ENCODE measurements around the gene CDK5RAP2.

The CDK5RAP2 gene

DNA sequence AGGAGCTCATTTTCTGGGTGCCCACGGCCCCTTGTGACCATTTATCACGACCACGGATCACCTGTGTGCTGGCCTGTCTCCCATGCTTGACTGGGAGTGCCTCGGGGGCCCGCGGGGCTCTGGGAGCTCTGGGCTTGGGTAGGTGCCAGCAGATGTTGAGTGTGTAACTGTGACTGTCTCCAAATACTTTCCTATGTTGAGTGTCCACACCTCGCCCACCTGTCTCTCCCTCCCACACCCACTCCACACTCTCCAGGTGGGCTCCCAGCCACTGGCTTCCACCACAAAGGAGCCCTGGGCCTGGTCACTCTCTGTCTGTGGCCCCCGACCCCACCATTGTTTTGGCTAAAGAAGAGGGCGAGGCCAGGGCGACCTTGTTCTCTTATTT is 196.4 kb downstream of the CDK5RAP2 start:
- DNase-seq (ENCODE audit: low read depth) = no peak

DNA sequence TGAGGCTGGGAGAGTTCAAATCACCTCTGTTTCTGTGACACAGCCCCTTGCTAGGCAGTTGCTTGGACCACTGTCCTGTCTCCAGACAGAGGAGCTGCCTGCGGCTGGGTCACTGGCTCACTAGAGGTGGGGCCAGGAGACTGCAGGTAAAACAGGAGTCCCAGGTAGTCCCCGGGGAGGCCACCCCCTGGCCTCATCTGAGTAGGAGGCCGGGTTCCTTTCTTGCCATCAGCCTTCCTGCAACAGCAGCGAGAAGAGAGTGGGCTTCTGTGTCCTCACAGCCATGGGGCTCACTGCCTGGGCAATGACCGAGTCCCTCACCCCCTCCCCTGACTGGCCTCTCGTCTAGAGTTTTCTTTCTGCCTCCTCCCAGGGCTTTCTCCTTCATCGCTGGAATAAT is 197.5 kb downstream of the CDK5RAP2 start:
- no peak for DNase-seq (ENCODE audit: low read depth)

DNA sequence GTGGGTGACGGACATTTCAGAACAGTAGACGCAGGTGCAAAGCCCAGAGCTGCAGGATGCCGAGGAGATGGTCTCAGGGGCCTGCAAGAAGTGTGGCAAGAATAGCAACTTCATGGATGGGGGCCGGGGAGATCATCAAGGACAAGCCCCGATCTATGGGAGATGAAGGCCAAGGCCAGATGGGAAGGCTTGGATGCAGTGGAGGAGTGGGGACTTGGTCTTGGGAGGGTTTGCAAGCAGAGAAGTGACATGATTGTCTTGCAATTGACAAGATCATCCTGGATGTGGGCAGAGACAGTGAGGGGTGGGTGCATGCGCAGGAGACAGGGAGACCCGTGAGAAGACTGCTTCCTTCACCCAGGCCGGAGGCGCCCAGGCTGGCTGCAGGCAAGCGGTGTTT is 198.1 kb downstream of the CDK5RAP2 start:
- DNase-seq (ENCODE audit: low read depth) = no peak

DNA sequence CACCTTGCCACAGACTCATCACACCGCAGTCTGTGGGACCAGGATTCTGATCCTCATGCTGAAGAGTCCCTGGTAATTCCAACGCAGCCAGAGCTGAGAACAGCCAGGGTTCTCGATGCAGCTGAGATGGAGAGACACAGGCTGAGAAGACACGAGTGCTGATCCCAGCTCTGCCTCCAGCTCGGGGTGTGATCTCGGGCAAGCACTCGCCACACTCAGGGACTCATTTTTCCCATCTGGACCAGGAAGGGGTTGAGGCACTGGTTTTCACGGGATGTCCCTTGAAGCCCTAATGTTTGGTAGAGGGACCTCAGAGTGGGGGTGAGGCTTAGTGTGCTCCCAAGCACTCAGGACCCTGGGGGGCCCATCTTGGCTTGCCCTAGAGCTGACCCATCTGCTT is 200.4 kb downstream of the CDK5RAP2 start:
- DNase-seq (ENCODE audit: low read depth) = no peak

DNA sequence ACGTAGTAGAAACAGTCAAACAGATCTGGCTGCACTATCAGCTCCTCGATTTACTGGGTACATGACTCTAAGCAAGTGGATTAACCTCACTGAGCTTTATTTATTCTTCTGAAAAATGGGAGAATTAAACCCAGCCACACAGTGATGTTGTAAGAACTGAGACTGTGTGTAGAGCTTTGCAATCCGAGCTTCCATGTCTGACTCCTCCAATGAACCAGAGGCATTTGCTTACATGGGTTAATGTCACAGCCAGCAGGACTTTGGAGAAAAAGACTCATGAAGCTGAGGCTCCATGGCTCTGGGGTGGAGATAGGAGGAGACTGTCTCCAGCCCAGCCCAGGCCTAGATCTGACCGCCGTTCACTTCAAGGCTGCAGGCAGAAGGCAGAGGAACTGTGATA is 201.3 kb downstream of the CDK5RAP2 start:
- no peak for DNase-seq (ENCODE audit: low read depth)

DNA sequence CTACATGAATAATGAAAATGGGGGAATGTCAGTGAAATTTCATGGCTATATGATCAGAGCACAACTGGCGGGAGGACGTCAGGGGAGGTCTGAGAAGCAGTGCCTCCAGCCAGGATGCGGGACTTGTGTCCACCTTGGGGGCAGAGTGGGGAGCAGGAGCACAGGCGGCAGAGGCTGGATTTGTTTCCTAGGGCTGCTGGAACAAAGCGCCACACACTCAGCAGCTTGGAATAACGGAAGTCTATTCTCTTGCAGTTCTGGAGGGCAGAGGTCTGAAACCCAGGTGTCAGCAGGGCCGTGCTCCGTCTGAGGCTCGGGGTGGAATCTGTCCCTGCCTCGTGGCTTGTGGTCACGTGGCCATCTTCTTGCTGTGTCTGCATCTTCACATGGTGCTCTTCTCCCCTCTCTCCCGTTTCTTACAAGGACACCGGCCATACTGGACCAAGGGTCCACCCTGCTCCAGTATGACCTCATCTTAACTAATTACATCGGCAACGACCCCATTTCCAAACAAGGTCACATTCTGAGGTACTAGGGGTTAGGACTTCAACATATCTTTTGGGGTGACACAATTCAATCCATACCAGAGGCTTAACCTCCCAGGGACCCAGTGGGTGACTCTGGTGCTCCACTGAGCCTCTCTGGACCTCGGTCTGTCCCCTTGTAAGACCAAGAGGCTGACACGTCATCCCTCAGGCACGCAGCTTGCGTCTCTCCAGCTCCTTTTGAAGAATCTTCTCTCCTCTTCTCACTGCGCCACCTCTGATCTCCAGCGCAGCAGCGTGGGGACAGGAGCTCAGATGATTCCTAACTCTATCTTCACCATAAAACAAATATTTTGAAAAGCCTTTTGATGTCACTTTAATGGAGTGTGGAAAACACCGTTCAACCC is 202.5 kb downstream of the CDK5RAP2 start:
- no peak for DNase-seq (ENCODE audit: low read depth)

DNA sequence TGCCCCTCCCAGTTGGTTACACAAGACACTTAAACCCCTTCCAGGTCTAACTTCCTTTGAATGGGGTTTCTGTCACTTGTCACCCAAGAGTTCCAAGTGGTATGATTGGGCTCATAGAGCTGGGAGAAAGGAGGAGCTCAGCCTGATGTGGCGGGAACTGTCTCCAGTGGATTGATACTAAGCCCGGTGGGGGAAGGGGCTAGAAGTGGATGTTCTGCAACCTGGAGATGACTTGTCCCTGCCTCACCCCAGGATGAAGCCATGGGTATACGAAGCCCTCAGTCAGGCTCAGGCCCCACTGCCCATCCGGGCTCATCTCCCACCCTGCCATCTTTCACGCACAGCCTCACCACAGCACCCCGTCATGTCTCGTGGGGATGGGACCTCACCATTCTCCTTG is 203.9 kb downstream of the CDK5RAP2 start:
- DNase-seq (ENCODE audit: low read depth) = no peak

DNA sequence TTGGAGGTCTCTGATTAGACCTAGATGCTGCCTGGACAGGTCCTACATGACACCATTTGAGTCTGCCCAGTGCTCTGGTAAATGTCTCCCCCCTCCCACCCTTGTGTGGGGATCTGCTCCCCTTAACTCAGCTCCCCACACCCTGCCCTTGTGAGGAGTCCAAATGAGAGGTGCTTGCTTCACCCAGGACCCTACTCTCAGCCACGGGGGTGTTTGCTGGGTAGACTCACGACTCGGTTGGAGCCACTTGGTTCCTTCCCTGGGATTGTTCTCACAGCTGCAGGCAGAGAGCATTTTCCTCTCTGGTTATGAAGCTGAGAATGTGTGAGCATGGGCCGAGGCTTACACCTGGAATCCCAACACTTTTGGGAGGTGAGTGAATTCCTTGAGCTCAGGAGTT is 204.7 kb downstream of the CDK5RAP2 start:
- DNase-seq (ENCODE audit: low read depth) = no peak

DNA sequence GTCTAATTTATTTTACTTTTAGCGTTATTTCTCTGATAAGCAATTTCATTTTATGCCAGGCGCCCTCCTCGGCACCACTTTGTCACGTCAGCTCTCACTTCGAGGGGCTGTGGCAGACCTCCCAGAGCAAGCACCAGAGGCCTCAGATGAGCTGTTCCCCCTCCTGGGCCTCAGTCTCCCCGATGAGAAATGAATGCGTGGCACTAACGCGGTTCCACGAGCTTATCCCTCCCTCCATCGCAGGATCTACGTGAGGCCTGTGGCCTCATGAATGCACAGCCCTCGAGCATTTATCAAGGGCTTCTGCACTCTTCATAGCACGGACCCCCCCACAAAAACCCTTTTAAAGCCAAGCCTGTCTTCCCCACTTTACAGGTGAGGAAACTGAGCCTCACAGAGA is 205.2 kb downstream of the CDK5RAP2 start:
- DNase-seq (ENCODE audit: low read depth) = no peak

DNA sequence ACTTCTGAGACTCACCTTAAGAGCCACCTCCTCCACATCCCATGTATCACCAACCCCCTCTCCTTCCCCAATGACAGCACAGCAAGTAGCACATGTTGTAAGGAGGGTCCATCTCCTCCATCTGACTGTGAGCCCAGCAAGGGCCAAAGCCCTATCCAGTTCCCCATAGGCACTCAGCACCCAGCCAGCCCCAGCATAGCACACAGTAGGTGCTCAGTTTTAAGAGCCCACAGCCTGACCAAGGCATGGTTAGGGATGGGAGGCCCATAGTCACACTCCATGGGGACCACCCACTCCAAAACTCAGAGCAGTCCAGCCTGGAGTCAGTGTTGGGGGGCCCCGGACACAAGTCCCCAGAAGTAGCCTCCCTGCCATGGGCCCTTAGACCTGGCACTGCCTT is 205.7 kb downstream of the CDK5RAP2 start:
- DNase-seq (ENCODE audit: low read depth) = no peak

DNA sequence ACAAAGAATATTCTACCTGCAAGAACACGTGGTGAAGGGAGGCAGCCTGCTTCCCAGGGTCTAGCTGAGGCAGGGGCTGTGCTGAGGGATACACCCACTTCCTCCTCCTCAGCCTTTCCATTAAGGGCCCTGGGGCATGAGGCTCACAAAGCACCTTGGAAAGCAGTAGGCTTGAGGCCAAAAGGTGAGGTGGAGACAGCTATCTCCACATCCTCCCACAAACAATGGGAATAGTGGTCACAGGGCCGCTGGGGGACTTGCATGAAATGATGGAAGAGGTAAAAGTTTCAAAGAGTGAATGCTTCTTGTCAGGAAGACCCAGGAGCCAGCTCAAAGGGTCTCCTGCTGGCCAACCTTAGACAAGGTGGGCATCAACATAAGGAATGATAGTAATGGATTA is 207.9 kb downstream of the CDK5RAP2 start:
- no peak for DNase-seq (ENCODE audit: low read depth)

DNA sequence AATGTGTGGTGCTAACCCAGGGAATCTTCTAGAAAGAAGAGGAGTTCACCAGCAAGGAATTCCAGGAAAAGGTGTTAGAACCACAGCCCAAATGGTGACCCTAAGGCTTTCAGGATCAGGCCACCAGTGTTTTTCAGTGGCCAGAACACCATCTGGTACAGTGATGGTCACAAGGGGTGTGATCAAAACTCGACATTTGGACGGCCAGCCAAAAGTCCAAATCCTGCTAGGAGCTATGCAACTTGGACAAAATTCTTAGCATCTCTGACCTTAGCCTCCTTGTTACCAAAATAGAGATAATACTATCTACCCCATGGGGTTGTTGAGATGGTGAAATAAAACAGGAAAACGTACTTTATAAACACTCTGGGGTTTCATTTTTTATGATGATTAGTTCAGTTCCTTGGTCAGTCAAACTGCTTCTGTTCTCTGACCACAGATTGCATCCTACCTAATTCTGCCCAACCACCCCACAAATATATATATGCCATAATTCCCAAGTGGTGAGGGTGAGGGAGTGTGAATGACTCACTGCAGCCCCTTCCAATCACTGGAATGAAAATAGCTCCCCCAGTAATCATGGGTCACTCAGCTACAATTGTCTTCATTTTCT is 210.3 kb downstream of the CDK5RAP2 start:
- no peak for DNase-seq (ENCODE audit: low read depth)

DNA sequence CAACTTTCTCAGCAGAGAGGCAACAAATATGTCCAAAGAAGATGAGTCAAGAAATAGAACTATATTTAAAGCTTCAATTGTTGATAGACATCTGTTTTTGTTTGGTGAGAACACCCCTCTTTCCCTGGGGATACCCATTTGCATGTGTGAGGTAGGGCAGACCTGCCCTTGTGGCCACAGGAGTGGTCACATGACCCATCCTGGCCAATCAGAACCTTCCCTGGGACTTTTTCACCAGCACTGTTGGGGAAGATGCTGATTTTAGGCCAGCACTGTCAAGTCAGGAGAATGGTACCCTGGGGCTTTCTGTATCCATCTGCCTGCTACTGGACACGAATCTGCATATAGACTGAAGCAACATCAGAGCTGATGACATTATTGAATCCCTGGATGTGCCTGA is 211.2 kb downstream of the CDK5RAP2 start:
- DNase-seq (ENCODE audit: low read depth) = no peak

DNA sequence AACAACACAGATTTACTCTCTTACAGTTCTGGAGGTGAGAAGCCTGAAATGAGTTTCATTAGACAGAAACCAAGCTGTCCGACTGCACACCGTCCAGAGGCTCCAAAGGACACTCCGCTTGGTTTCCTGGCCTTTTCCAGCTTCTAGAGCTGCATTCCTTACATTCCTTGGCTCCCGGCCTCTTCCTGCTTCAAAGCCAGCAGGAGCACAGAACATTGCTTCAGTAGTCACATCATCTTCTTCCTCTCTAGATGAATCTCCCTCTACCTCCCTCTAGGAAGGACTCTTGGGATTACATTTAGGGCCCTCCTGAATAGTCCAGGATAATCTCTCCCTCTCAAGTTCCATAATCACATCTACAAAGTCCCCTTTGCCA is 213.3 kb downstream of the CDK5RAP2 start:
- DNase-seq (ENCODE audit: low read depth) = peak; percentile 61

DNA sequence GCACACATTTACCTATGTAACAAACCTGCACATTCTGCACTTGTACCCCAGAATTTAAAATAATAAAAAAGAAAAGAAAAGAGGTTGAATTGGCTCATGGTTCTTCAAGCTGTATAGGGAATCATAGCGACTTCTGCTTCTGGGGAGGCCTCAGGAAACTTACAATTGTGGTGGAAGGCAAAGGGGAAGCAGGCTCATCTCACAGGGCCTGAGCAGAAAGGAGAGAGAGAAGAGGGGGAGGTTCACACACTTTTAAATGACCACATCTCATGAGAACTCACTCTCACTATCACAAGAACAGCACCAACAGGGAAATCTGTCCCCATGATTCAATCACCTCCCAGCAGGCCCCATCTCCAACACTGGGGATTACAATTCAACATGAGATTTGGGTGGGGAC is 214.6 kb downstream of the CDK5RAP2 start:
- no peak for DNase-seq (ENCODE audit: low read depth)

DNA sequence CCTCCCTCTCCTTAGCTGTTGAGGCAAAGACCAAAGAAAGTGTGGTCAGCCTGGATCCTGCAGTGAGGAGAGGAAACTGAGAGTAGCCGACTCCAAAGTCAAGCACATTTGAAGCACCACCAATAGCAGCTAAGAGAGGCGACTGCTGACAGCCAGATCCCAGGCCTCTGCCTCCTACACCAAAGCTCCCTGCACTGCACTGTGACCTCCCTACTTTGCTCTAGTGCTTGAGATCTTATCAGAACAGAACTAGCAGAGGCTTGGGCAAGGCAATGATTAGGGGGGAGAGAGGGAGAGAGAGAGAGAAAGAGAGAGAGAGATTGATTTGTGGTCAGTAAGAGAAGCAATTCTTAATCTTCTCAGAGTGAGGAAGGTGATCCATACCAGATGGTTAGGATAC is 216.3 kb downstream of the CDK5RAP2 start:
- DNase-seq (ENCODE audit: low read depth) = no peak

DNA sequence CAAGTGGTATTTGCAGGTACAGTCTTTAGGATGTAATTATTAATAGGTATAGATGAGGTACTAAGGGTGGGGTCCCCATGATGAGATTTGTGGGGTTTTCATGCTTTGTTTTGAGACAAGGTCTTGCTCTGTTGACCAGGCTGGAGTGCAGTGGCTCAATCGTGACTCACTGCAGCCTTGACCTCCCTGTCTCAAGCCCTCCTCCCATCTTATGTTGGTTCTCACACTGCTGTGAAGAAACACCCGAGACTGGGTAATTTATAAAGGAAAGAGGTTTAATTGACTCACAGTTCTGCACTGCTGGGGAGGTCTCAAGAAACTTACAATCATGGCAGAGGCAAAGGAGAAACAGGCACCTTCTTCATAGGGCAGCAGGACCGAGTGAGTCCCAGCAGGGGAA is 217.5 kb downstream of the CDK5RAP2 start:
- no peak for DNase-seq (ENCODE audit: low read depth)

DNA sequence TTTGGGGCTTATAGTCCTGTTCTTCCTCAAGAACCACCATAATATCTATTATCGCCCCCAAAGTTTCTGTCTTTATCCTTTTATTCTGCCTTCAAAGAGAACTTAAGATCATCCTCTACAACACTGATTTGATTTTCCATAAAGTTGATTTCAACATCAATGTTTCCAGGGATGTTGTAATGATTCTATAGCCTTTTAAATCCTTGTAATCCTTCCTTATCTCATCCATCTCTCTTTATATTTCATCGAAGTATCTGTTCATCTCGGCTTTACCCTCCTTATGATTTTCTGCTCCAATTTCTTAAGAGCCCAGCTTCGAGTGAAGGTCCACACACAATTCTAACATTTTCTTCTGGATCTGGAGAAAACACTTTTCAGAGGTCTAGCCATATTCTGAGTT is 218.4 kb downstream of the CDK5RAP2 start:
- no peak for DNase-seq (ENCODE audit: low read depth)

DNA sequence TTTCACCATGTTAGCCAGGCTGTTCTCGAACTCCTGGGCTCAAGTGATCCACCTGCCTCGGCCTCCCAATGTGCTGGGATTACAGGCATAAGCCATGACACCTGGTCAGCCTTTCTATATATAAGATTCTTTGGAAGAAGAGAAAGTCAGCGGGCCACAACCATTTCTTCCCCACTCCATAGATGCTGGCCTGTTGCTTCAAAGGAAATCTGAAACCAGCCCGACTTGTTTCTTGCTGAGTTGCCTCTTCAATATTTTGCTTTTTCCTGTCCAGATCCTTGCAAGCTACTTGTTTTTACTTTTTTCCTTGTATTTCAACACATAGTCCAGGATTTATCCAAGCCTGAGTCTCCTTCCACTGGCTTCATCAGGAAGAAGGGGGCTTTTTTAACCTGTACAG is 219.5 kb downstream of the CDK5RAP2 start:
- no peak for DNase-seq (ENCODE audit: low read depth)

DNA sequence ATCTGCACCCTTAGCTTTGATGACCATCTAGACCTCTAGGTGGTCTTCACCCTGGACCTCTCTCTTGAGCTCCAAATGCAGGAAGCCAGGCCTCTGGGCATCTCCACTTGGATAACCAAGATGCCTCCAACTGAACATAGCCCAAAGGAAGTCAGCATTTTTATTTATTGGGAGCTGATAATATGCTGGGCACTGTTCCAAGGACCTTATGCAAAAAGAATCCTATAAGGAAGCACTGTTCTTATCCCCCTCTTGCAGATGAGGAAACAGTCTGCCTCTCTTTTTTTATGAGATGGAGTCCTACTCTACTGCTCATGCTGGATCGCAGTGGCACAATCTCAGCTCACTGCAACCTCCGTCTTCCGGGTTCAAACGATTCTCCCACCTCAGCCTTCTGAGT is 219.9 kb downstream of the CDK5RAP2 start:
- DNase-seq (ENCODE audit: low read depth) = no peak

DNA sequence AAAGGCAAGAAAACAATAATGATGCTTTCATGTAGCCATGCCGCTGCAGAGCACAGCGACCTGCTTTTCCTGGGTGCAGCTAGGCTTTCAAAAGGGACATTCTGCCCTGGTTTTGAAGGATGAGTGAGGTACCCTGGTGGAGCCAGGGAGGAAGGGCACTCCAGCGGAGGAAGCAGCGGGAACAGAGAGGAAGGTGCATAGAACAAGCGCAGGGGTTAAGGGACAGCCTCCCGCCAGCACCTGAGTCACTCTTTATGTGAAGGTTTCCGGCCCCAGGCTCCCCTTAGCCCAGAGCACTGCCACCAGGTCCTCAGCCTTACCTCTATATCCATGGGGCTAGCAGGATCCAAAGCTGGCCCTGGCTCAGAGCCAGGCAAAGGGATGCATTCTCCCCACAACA is 221.1 kb downstream of the CDK5RAP2 start:
- no peak for DNase-seq (ENCODE audit: low read depth)

DNA sequence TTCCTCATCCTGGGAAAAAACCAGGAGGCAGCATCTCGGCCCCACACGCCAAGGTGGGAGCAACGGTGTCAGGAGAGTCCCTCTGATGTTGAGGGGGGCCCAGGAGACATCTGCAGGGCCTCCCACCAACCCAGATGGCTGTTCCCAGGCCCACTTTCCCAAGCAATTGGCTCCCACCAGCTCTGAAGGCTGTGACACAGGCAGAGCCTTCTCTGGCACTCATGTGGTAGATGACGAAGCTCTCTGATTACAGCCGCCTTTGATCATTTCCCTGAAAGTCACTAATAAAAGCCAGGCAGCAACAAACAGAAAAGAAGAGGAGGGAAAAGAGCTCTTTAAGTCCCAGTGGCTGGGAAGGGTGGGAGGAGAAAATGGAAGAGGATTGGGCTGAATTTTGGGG is 226.5 kb downstream of the CDK5RAP2 start:
- DNase-seq (ENCODE audit: low read depth) = no peak

DNA sequence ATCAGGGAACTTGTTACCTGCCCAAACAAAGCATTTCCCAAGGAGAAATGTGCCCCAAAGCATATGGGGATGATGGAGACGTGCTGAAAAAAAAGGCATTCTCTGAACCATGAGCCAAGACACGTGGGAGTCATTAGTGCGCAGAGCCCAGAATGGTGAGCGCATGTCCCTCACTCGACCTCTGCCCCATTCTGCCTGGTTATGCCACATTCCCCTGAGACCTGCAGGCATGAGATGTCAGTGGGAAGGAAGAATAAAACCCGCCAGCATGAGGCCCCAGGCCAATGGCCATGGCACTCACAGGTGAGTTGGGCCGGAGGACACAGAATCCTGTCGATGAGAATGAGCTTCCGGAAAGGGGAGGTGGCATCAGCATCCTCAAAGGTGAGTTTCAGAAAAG is 228.9 kb downstream of the CDK5RAP2 start:
- DNase-seq (ENCODE audit: low read depth) = no peak

DNA sequence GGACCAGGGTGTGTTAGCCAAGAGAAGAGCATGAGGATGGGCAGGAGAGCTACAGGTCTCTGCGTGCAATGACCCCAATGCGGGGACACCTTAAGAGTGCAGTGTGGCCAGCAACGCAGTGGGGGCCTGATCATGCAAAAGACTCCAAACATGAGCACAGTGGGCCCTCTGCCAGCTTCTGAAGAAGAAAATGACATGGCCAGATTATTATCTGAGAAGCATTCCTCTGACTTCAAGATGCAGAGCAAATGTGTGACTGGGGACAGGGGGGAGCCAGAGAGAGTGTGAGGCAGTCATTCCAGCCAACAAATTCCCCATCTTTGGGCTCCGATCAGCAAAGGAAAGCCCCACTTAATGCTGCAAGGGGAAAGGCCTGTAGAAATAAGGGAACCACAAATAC is 229.4 kb downstream of the CDK5RAP2 start:
- DNase-seq (ENCODE audit: low read depth) = no peak

All from HS-5 (cell line).